ENCODE data around the gene TBC1D2. TPM values are rescaled to one million over a fixed set of nuclear protein-coding genes. Genes with fewer than 3 reads are reported as not detected.

The TBC1D2 gene
- total RNA-seq, 2 donors from 2014 or later: 3.6 to 3.9 TPM

GRCh38 chr9:98210435-98210834 lies 45.0 kb downstream of the TBC1D2 start:
- no peak for DNase-seq (ENCODE audit: low spot score in 2 of 2)

GRCh38 chr9:98209530-98209929 lies 45.9 kb downstream of the TBC1D2 start:
- H3K27ac Mint-ChIP-seq: no peak overlapping the region
- ATAC-seq: no peak

More at GRCh38 chr9:98210435-98210834, 45.0 kb downstream of the TBC1D2 start:
- ATAC-seq: no peak
- no peak overlapping the region for H3K27ac Mint-ChIP-seq
- H3K36me3 Mint-ChIP-seq: no peaks in the 10 kb centered on the region
- no peaks in the 10 kb centered on the region for H3K9me3 Mint-ChIP-seq

GRCh38 chr9:98208635-98209034 lies 46.8 kb downstream of the TBC1D2 start:
- DNase-seq (ENCODE audit: low spot score in 2 of 2): no peak
- H3K9me3 Mint-ChIP-seq: no peaks in the 10 kb centered on the region
- no peak overlapping the region for H3K27ac Mint-ChIP-seq
- H3K36me3 Mint-ChIP-seq: no peaks in the 10 kb centered on the region
- no peak for ATAC-seq

More at GRCh38 chr9:98209530-98209929, 45.9 kb downstream of the TBC1D2 start:
- H3K36me3 Mint-ChIP-seq: no peaks in the 10 kb centered on the region
- no peak for DNase-seq (ENCODE audit: low spot score in 2 of 2)
- H3K9me3 Mint-ChIP-seq: no peaks in the 10 kb centered on the region

GRCh38 chr9:98207606-98208005 lies 47.8 kb downstream of the TBC1D2 start:
- H3K36me3 Mint-ChIP-seq: no peaks in the 10 kb centered on the region
- ATAC-seq (no peak), DNase-seq (ENCODE audit: low spot score in 2 of 2) (no peak)
- H3K27ac Mint-ChIP-seq: peak overlapping the region in 1 of 2 donors; percentile 29
- no peaks in the 10 kb centered on the region for H3K9me3 Mint-ChIP-seq

GRCh38 chr9:98206754-98207153 lies 48.7 kb downstream of the TBC1D2 start:
- H3K36me3 Mint-ChIP-seq: no peaks in the 10 kb centered on the region
- no peak for ATAC-seq

GRCh38 chr9:98204692-98205091 lies 50.8 kb downstream of the TBC1D2 start:
- Mint-ChIP-seq H3K36me3 (no peaks in the 10 kb centered on the region), H3K27ac (no peak overlapping the region), H3K9me3 (no peaks in the 10 kb centered on the region)
- no peak for ATAC-seq
- DNase-seq (ENCODE audit: low spot score in 2 of 2): no peak

More at GRCh38 chr9:98206754-98207153, 48.7 kb downstream of the TBC1D2 start:
- DNase-seq (ENCODE audit: low spot score in 2 of 2): no peak
- Mint-ChIP-seq H3K9me3 (no peaks in the 10 kb centered on the region), H3K27ac (no peak overlapping the region)

- DNase-seq (ENCODE audit: low spot score in 2 of 2) (no peak), ATAC-seq (no peak)
- no peaks in the 10 kb centered on the region for H3K36me3 Mint-ChIP-seq
- no peaks in the 10 kb centered on the region for H3K9me3 Mint-ChIP-seq
- no peak overlapping the region for H3K27ac Mint-ChIP-seq
Measured at GRCh38 chr9:98203153-98203552, 52.3 kb downstream of the TBC1D2 start.

- H3K27ac Mint-ChIP-seq: peak overlapping the region in 1 of 2 donors; percentile 4
Measured at GRCh38 chr9:98202252-98202651, 53.2 kb downstream of the TBC1D2 start.

GRCh38 chr9:98201749-98202148 lies 53.7 kb downstream of the TBC1D2 start:
- no peak for ATAC-seq
- H3K36me3 Mint-ChIP-seq: no peaks in the 10 kb centered on the region
- no peak for DNase-seq (ENCODE audit: low spot score in 2 of 2)
- peak overlapping the region in 1 of 2 donors; percentile 4 for H3K27ac Mint-ChIP-seq
- no peaks in the 10 kb centered on the region for H3K9me3 Mint-ChIP-seq

More at GRCh38 chr9:98202252-98202651, 53.2 kb downstream of the TBC1D2 start:
- ATAC-seq: no peak
- no peak for DNase-seq (ENCODE audit: low spot score in 2 of 2)
- Mint-ChIP-seq H3K9me3 (no peaks in the 10 kb centered on the region), H3K36me3 (no peaks in the 10 kb centered on the region)

- H3K27ac Mint-ChIP-seq: no peak overlapping the region
- no peak for ATAC-seq
- DNase-seq (ENCODE audit: low spot score in 2 of 2): no peak
- H3K9me3 Mint-ChIP-seq: no peaks in the 10 kb centered on the region
- no peaks in the 10 kb centered on the region for H3K36me3 Mint-ChIP-seq
Measured at GRCh38 chr9:98201102-98201501, 54.3 kb downstream of the TBC1D2 start.

- no peak for DNase-seq (ENCODE audit: low spot score in 2 of 2)
- no peaks in the 10 kb centered on the region for H3K9me3 Mint-ChIP-seq
- no peak for ATAC-seq
- no peaks in the 10 kb centered on the region for H3K36me3 Mint-ChIP-seq
- peak overlapping the region; percentile 7 to 69 for H3K27ac Mint-ChIP-seq
Measured at GRCh38 chr9:98199388-98200033, 55.9 kb downstream of the TBC1D2 start.

GRCh38 chr9:98195671-98196070 lies 59.8 kb downstream of the TBC1D2 start:
- ATAC-seq (no peak), DNase-seq (ENCODE audit: low spot score in 2 of 2) (no peak)
- Mint-ChIP-seq H3K9me3 (no peaks in the 10 kb centered on the region), H3K27ac (no peak overlapping the region), H3K36me3 (no peaks in the 10 kb centered on the region)

GRCh38 chr9:98193336-98193944 lies 62.0 kb downstream of the TBC1D2 start:
- no peaks in the 10 kb centered on the region for H3K36me3 Mint-ChIP-seq
- no peaks in the 10 kb centered on the region for H3K9me3 Mint-ChIP-seq
- no peak for DNase-seq (ENCODE audit: low spot score in 2 of 2)
- ATAC-seq: no peak
- H3K27ac Mint-ChIP-seq: peak overlapping the region in 1 of 2 donors; percentile 81

- Mint-ChIP-seq H3K36me3 (no peaks in the 10 kb centered on the region), H3K27ac (peak within 1 kb of the TSS; percentile 68 to 81), H3K9me3 (no peaks in the 10 kb centered on the region)
- peak; percentile 71 to 83 for DNase-seq (ENCODE audit: low spot score in 2 of 2)
- peak; percentile 80 to 88 for ATAC-seq
Measured at GRCh38 chr9:98192503-98193335, 62.7 kb downstream of the TBC1D2 start, which contains the start of gene CORO2A. Gene CORO2A (minus strand): TSS chr9:98192637. CDS start chr9:98157660, 34,977 bp downstream.

GRCh38 chr9:98191671-98192502 lies 63.6 kb downstream of the TBC1D2 start:
- DNase-seq (ENCODE audit: low spot score in 2 of 2): peak in 1 of 2 donors; percentile 30
- Mint-ChIP-seq H3K27ac (peak overlapping the region in 1 of 2 donors; percentile 59), H3K36me3 (no peaks in the 10 kb centered on the region), H3K9me3 (no peaks in the 10 kb centered on the region)
- peak; percentile 36 to 47 for ATAC-seq

GRCh38 chr9:98191181-98191608 lies 64.3 kb downstream of the TBC1D2 start:
- Mint-ChIP-seq H3K36me3 (no peaks in the 10 kb centered on the region), H3K27ac (peak overlapping the region in 1 of 2 donors; percentile 59), H3K9me3 (no peaks in the 10 kb centered on the region)
- ATAC-seq (no peak), DNase-seq (ENCODE audit: low spot score in 2 of 2) (no peak)

Measured in activated naive CD4-positive, alpha-beta T cell treated with anti-CD3 and anti-CD28 coated beads, Interleukin-2, amount 50 U/mL, for 72 hours (primary cell).